PC-3 (cell line): ENCODE measurements around the gene GDF7.
A peak's percentile ranks its signal among the peaks of the same experiment; 100 is the strongest.

Source experiments
- CTCF ChIP-seq: fragments of 300-600 bp; sonication (generic); conservative IDR thresholded peaks from 2 replicates; pipeline ENCODE4 v1.5.1; 2017; ENCODE audit warnings: antibody characterized with exemption, low read depth, mild to moderate bottlenecking, low read length
- EZH2 ChIP-seq: fragments of 300-600 bp; sonication (generic); IDR thresholded peaks from one replicate; pipeline ENCODE4 v1.6.1; 2017; ENCODE audit warnings: antibody characterized with exemption, mild to moderate bottlenecking, low read length; ENCODE audit not compliant: unreplicated experiment
- EZH2phosphoT487 ChIP-seq: fragments of 300-600 bp; sonication (generic); IDR thresholded peaks from 2 replicates; pipeline ENCODE4 v1.6.1; 2018; ENCODE audit warnings: mild to moderate bottlenecking, antibody characterized with exemption, low read length, borderline replicate concordance

GRCh38 chr2:20676353-20677215 lies 9.6 kb downstream of the GDF7 start:
- TF ChIP-seq CTCF (peak; percentile 36; the same call in 1 of the 2 replicates), EZH2phosphoT487 (no peak), EZH2 (no peak)
